NCI-H524 treated with DMSO at 0.1 percent for 48 hours (cell line): ENCODE measurements around the gene SLC6A2.
"Not testable (repeated sequence)": the region's sequence is repeated elsewhere in the genome, so short reads cannot be mapped to it uniquely, and the experiment has no call there.

ENCODE experiments used
- DNase-seq: peaks from one replicate; lab custom pipeline; 2025; lab: John Stamatoyannopoulos, UW

SLC6A2 gene

GRCh38 chr16:55711959-55712876 lies 56.4 kb downstream of the SLC6A2 start:
- peak; percentile 27 for DNase-seq

- DNase-seq: no peak
Observed at GRCh38 chr16:55713103-55713502, 57.3 kb downstream of the SLC6A2 start.

GRCh38 chr16:55717326-55717725 lies 61.5 kb downstream of the SLC6A2 start:
- DNase-seq: no peak

- DNase-seq: no peak
Observed at GRCh38 chr16:55725055-55725777, 69.4 kb downstream of the SLC6A2 start.

GRCh38 chr16:55728797-55729196 lies 73.0 kb downstream of the SLC6A2 start:
- no peak for DNase-seq

- DNase-seq: no peak
Observed at GRCh38 chr16:55730115-55730514, 74.3 kb downstream of the SLC6A2 start.

- no peak for DNase-seq
Observed at GRCh38 chr16:55732496-55732895, 76.7 kb downstream of the SLC6A2 start.

GRCh38 chr16:55734665-55735064 lies 78.9 kb downstream of the SLC6A2 start:
- no peak for DNase-seq

- no peak for DNase-seq
Observed at GRCh38 chr16:55735120-55735781, 79.5 kb downstream of the SLC6A2 start.

- DNase-seq: no peak
Observed at GRCh38 chr16:55736671-55737070, 80.9 kb downstream of the SLC6A2 start.

GRCh38 chr16:55737318-55737717 lies 81.5 kb downstream of the SLC6A2 start:
- no peak for DNase-seq

- no peak for DNase-seq
Observed at GRCh38 chr16:55737966-55738365, 82.2 kb downstream of the SLC6A2 start.

- no peak for DNase-seq
Observed at GRCh38 chr16:55746081-55746480, 90.3 kb downstream of the SLC6A2 start.

- DNase-seq: no peak
Observed at GRCh38 chr16:55747785-55748184, 92.0 kb downstream of the SLC6A2 start.

- not testable (repeated sequence) for DNase-seq
Observed at GRCh38 chr16:55752465-55753144, 96.8 kb downstream of the SLC6A2 start.

GRCh38 chr16:55753145-55753631 lies 97.4 kb downstream of the SLC6A2 start:
- DNase-seq: not testable (repeated sequence)
